Naive B cell (primary cell): ENCODE results near the gene CCDC50. TPM values are rescaled to one million over a fixed set of nuclear protein-coding genes. Genes with fewer than 3 reads are reported as not detected.
A peak's percentile ranks its signal among the peaks of the same experiment; 100 is the strongest.

ENCODE experiments used
- ATAC-seq, 2 donors: fragments of 150-1000 bp; cut with Tn5 transposase; 2 replicates each; pipeline ENCODE4 v1.10.0; 2021; ENCODE audit warnings: low read depth in 2 of 2, mild to moderate bottlenecking in 2 of 2, moderate library complexity in 2 of 2
- DNase-seq: peaks from one replicate; pipeline ENCODE4 v3.0.0; 2022
- H3K27ac Mint-ChIP-seq, 6 donors: one replicate each; pipeline ENCODE4 v1.8.0; 2020 to 2022; ENCODE audit warnings: mild to moderate bottlenecking in 6 of 6, mixed read lengths in 6 of 6, moderate library complexity in 5 of 6, inconsistent platforms in 2 of 6
- H3K27me3 Mint-ChIP-seq, 3 donors: one replicate each; pipeline ENCODE4 v1.8.0; 2021 to 2022; ENCODE audit warnings: mixed read lengths in 3 of 3, mild to moderate bottlenecking in 1 of 3
- H3K36me3 Mint-ChIP-seq, 2 donors: one replicate each; pipeline ENCODE4 v1.8.0; 2020 to 2022; ENCODE audit warnings: mixed read lengths in 2 of 2, inconsistent platforms in 1 of 2, mild to moderate bottlenecking in 1 of 2
- H3K4me1 Mint-ChIP-seq, 3 donors: one replicate each; pipeline ENCODE4 v1.8.0; 2020 to 2022; ENCODE audit warnings: mixed read lengths in 3 of 3, inconsistent platforms in 1 of 3, mild to moderate bottlenecking in 1 of 3, moderate library complexity in 1 of 3
- H3K4me3 Mint-ChIP-seq, 8 donors: one replicate each; pipeline ENCODE4 v1.8.0; 2020 to 2022; ENCODE audit warnings: mild to moderate bottlenecking in 8 of 8, mixed read lengths in 8 of 8, moderate library complexity in 8 of 8, inconsistent platforms in 2 of 8
- H3K9me3 Mint-ChIP-seq, 7 donors: one replicate each; pipeline ENCODE4 v1.8.0; 2020 to 2022; ENCODE audit warnings: mixed read lengths in 7 of 7, mild to moderate bottlenecking in 5 of 7, inconsistent platforms in 2 of 7, moderate library complexity in 1 of 7
- polyA plus RNA-seq, 6 donors: library from polyadenylated mRNA; unstranded; fragments of 300-500 nt; fragmentation: Illumina TruSeq; gene quantifications; one replicate each; pipeline ENCODE4 v1.2.3, GENCODE V29; 2021; ENCODE audit warnings: low read depth in 6 of 6

Gene CCDC50
- polyA plus RNA-seq, 6 donors from 2014 or later: 40.0 to 68.7 (median 51.8) TPM

- peaks cover 24 to 41% (median 40%) of the 10 kb centered on the region in 3 donors for H3K4me1 Mint-ChIP-seq
- H3K4me3 Mint-ChIP-seq: peak overlapping the region in 1 of 8 donors; percentile 22
- no peak for ATAC-seq
- H3K27me3 Mint-ChIP-seq: no peaks in the 10 kb centered on the region
- H3K36me3 Mint-ChIP-seq: peaks cover 11 to 19% of the 10 kb centered on the region in 2 donors
- no peak overlapping the region for H3K27ac Mint-ChIP-seq
- no peak for DNase-seq
- no peaks in the 10 kb centered on the region for H3K9me3 Mint-ChIP-seq
These were observed 50.8 kb downstream of the CCDC50 start for GRCh38 chr3:191380001-191380400.

- Mint-ChIP-seq H3K4me1 (peaks cover 24 to 44% (median 43%) of the 10 kb centered on the region in 3 donors), H3K9me3 (no peaks in the 10 kb centered on the region), H3K27ac (peak overlapping the region in 4 of 6 donors; percentile 11 to 70 (median 25)), H3K4me3 (no peak overlapping the region), H3K27me3 (no peaks in the 10 kb centered on the region), H3K36me3 (peaks cover 8 to 10% of the 10 kb centered on the region in 2 donors)
- no peak for ATAC-seq
- no peak for DNase-seq
These were observed 52.1 kb downstream of the CCDC50 start for GRCh38 chr3:191381303-191381702.

GRCh38 chr3:191382661-191383060 is 53.5 kb downstream of the CCDC50 start:
- Mint-ChIP-seq H3K4me3 (no peak overlapping the region), H3K27me3 (no peaks in the 10 kb centered on the region), H3K4me1 (peaks cover 20 to 38% (median 36%) of the 10 kb centered on the region in 3 donors), H3K9me3 (no peaks in the 10 kb centered on the region), H3K27ac (peak overlapping the region in 3 of 6 donors; percentile 0 to 90 (median 49)), H3K36me3 (peaks cover 8 to 10% of the 10 kb centered on the region in 2 donors)
- peak; percentile 25 for DNase-seq
- peak; percentile 44 to 77 for ATAC-seq

- H3K27me3 Mint-ChIP-seq: no peaks in the 10 kb centered on the region
- H3K9me3 Mint-ChIP-seq: no peaks in the 10 kb centered on the region
These were observed 53.9 kb downstream of the CCDC50 start for GRCh38 chr3:191383124-191383523.

GRCh38 chr3:191385101-191385500 is 55.9 kb downstream of the CCDC50 start:
- no peaks in the 10 kb centered on the region for H3K9me3 Mint-ChIP-seq
- H3K4me3 Mint-ChIP-seq: no peak overlapping the region
- H3K27ac Mint-ChIP-seq: peak overlapping the region in 1 of 6 donors; percentile 16
- peaks cover 17 to 27% (median 20%) of the 10 kb centered on the region in 3 donors for H3K4me1 Mint-ChIP-seq
- DNase-seq (no peak), ATAC-seq (no peak)
- no peaks in the 10 kb centered on the region for H3K27me3 Mint-ChIP-seq
- peaks cover 10 to 18% of the 10 kb centered on the region in 2 donors for H3K36me3 Mint-ChIP-seq

More at GRCh38 chr3:191383124-191383523, 53.9 kb downstream of the CCDC50 start:
- Mint-ChIP-seq H3K36me3 (peaks cover 8 to 10% of the 10 kb centered on the region in 2 donors), H3K4me1 (peaks cover 19 to 33% (median 33%) of the 10 kb centered on the region in 3 donors), H3K4me3 (no peak overlapping the region), H3K27ac (no peak overlapping the region)
- DNase-seq: no peak
- no peak for ATAC-seq

- ATAC-seq: no peak
- Mint-ChIP-seq H3K9me3 (no peaks in the 10 kb centered on the region), H3K27me3 (no peaks in the 10 kb centered on the region), H3K27ac (peak overlapping the region in 1 of 6 donors; percentile 50), H3K36me3 (peaks cover 0 to 10% of the 10 kb centered on the region in 2 donors), H3K4me1 (peaks cover 11 to 18% (median 15%) of the 10 kb centered on the region in 3 donors), H3K4me3 (no peak overlapping the region)
- no peak for DNase-seq
These were observed 58.4 kb downstream of the CCDC50 start for GRCh38 chr3:191387441-191388077.

GRCh38 chr3:191388823-191389222 is 59.6 kb downstream of the CCDC50 start:
- Mint-ChIP-seq H3K27me3 (no peaks in the 10 kb centered on the region), H3K4me3 (no peak overlapping the region), H3K9me3 (no peaks in the 10 kb centered on the region), H3K36me3 (peaks cover 0 to 15% of the 10 kb centered on the region in 2 donors), H3K4me1 (peaks cover 4 to 14% (median 6%) of the 10 kb centered on the region in 3 donors), H3K27ac (peak overlapping the region in 5 of 6 donors; percentile 4 to 76 (median 53))
- ATAC-seq (no peak), DNase-seq (peak; percentile 2)

GRCh38 chr3:191390580-191390979 is 61.4 kb downstream of the CCDC50 start:
- peaks cover 3 to 7% (median 4%) of the 10 kb centered on the region in 3 donors for H3K4me1 Mint-ChIP-seq
- DNase-seq (no peak), ATAC-seq (no peak)
- H3K4me3 Mint-ChIP-seq: no peak overlapping the region
- peaks cover 0 to 15% of the 10 kb centered on the region in 2 donors for H3K36me3 Mint-ChIP-seq
- no peaks in the 10 kb centered on the region for H3K27me3 Mint-ChIP-seq
- no peak overlapping the region for H3K27ac Mint-ChIP-seq
- no peaks in the 10 kb centered on the region for H3K9me3 Mint-ChIP-seq

GRCh38 chr3:191391861-191392808 is 62.9 kb downstream of the CCDC50 start:
- Mint-ChIP-seq H3K27ac (no peak overlapping the region), H3K4me1 (peaks cover 3 to 7% (median 4%) of the 10 kb centered on the region in 3 donors), H3K36me3 (peaks cover 0 to 15% of the 10 kb centered on the region in 2 donors), H3K4me3 (no peak overlapping the region), H3K27me3 (no peaks in the 10 kb centered on the region), H3K9me3 (no peaks in the 10 kb centered on the region)
- no peak for ATAC-seq
- DNase-seq: no peak

- ATAC-seq (no peak), DNase-seq (no peak)
- Mint-ChIP-seq H3K36me3 (peaks cover 0 to 15% of the 10 kb centered on the region in 2 donors), H3K4me3 (no peak overlapping the region), H3K9me3 (no peaks in the 10 kb centered on the region), H3K27me3 (no peaks in the 10 kb centered on the region), H3K27ac (peak overlapping the region in 3 of 6 donors; percentile 2 to 72 (median 30)), H3K4me1 (peaks cover 3 to 7% (median 4%) of the 10 kb centered on the region in 3 donors)
These were observed 64.0 kb downstream of the CCDC50 start for GRCh38 chr3:191393146-191393545.

GRCh38 chr3:191397771-191398170 is 68.6 kb downstream of the CCDC50 start:
- Mint-ChIP-seq H3K27me3 (no peaks in the 10 kb centered on the region), H3K4me3 (no peak overlapping the region), H3K4me1 (no peaks in the 10 kb centered on the region), H3K36me3 (peaks cover 0 to 12% of the 10 kb centered on the region in 2 donors), H3K9me3 (no peaks in the 10 kb centered on the region), H3K27ac (no peak overlapping the region)
- DNase-seq: no peak
- ATAC-seq: no peak

GRCh38 chr3:191398607-191399006 is 69.4 kb downstream of the CCDC50 start:
- H3K27me3 Mint-ChIP-seq: no peaks in the 10 kb centered on the region
- no peaks in the 10 kb centered on the region for H3K9me3 Mint-ChIP-seq
- H3K27ac Mint-ChIP-seq: peak overlapping the region in 5 of 6 donors; percentile 5 to 92 (median 28)
- H3K36me3 Mint-ChIP-seq: peaks cover 0 to 8% of the 10 kb centered on the region in 2 donors
- no peaks in the 10 kb centered on the region for H3K4me1 Mint-ChIP-seq
- no peak for ATAC-seq
- no peak overlapping the region for H3K4me3 Mint-ChIP-seq
- DNase-seq: no peak

- ATAC-seq (no peak), DNase-seq (no peak)
- Mint-ChIP-seq H3K9me3 (no peaks in the 10 kb centered on the region), H3K27ac (peak overlapping the region in 3 of 6 donors; percentile 11 to 57 (median 23)), H3K4me1 (no peaks in the 10 kb centered on the region), H3K36me3 (peaks cover 0 to 8% of the 10 kb centered on the region in 2 donors), H3K4me3 (no peak overlapping the region), H3K27me3 (no peaks in the 10 kb centered on the region)
These were observed 70.7 kb downstream of the CCDC50 start for GRCh38 chr3:191399918-191400317.
